Fibroblast of mammary gland (primary cell): ENCODE measurements around the gene MS4A12.
"Not testable (repeated sequence)": the region's sequence is repeated elsewhere in the genome, so short reads cannot be mapped to it uniquely, and the experiment has no call there.

Experiments used
- DNase-seq: peaks from one replicate; pipeline ENCODE4 v3.0.0-alpha.2; 2010; ENCODE audit warnings: low read depth
- H3K4me3 ChIP-seq: 2 replicates; pipeline ENCODE4 v1.5.1; 2011; ENCODE audit warnings: low read depth, mild to moderate bottlenecking, low read length, moderate library complexity; ENCODE audit not compliant: control insufficient read depth
- CTCF ChIP-seq: conservative IDR thresholded peaks from 2 replicates; pipeline ENCODE4 v1.5.1; 2011; ENCODE audit warnings: low read depth, low read length, inconsistent platforms; ENCODE audit not compliant: control insufficient read depth, insufficient read depth

Gene MS4A12

GRCh38 chr11:60492488-60493009 lies at the start of gene MS4A12:
Gene MS4A12 (plus strand): TSS chr11:60492778. CDS start chr11:60497319, 4,541 bp downstream.
- TF ChIP-seq CTCF = no peak
- H3K4me3 ChIP-seq = no peak within 1 kb of the TSS
- no peak for DNase-seq

DNA sequence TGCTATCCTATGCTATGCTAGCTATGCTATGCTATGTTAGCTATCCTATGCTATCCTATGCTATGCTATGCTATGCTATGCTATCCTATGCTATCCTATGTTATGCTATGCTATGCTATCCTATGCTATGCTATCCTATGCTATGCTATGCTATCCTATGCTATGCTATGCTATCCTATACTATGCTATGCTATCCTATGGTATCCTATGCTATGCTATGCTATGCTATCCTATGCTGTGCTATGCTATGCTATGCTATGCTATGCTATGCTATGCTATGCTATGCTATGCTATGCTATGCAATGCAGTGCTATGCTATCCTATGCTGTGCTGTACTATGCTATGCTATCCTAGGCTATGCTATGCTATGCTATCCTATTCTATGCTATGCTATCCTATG lies 45.5 kb upstream of the MS4A12 start:
- TF ChIP-seq CTCF = no peak
- DNase-seq = no peak
- H3K4me3 ChIP-seq = no peak overlapping the region

- TF ChIP-seq CTCF = no peak
- H3K4me3 ChIP-seq = no peak overlapping the region
- DNase-seq = no peak
Observed at GRCh38 chr11:60447846-60448245, 44.7 kb upstream of the MS4A12 start.

- H3K4me3 ChIP-seq, DNase-seq: not testable (repeated sequence)
Observed at GRCh38 chr11:60451185-60451584, 41.4 kb upstream of the MS4A12 start.

- no peak for TF ChIP-seq CTCF
- DNase-seq = no peak
- no peak overlapping the region for H3K4me3 ChIP-seq
Observed at GRCh38 chr11:60454212-60454611, 38.4 kb upstream of the MS4A12 start.

DNA sequence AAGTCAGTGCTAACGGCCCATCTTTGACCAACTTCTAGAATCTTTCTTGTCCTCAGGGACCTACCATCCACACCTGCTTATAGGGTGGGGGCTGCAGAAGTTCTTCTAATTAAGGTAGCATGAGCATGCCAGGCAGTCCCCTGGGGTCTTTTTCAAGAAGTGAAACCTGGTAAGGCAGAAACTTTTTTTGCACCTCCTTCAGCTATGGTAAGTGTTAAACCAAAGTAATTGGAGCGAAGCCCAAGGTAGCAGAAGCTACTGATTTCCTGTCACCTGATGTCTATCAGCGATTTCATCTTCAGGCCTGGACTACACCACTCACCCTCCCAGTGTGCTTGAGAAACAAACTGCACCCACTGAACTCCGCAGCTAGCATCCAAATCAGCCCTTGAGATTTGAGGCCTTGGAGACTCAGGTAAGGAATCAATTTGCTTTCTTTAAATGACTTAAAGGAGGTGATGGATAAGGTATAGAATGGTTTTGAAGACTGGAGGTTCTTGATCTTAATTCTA lies 37.0 kb upstream of the MS4A12 start, which contains the start of gene MS4A1:
TSS of gene MS4A1 (plus strand) at position 317 of the 512 bp plus-strand sequence. CDS start 6,528 bp downstream, outside the sequence.
- TF ChIP-seq CTCF = no peak
- DNase-seq = no peak
- H3K4me3 ChIP-seq = no peak within 1 kb of the TSS

GRCh38 chr11:60457576-60457975 lies 35.0 kb upstream of the MS4A12 start:
- no peak for DNase-seq
- H3K4me3 ChIP-seq = no peak overlapping the region
- TF ChIP-seq CTCF = no peak
